Measurements from ENCODE around the gene RGS1. TPM values are rescaled to one million over a fixed set of nuclear protein-coding genes. Genes with fewer than 3 reads are reported as not detected.

The RGS1 gene
- total RNA-seq, 1 experiment from 2014 or later, result not detected

DNA sequence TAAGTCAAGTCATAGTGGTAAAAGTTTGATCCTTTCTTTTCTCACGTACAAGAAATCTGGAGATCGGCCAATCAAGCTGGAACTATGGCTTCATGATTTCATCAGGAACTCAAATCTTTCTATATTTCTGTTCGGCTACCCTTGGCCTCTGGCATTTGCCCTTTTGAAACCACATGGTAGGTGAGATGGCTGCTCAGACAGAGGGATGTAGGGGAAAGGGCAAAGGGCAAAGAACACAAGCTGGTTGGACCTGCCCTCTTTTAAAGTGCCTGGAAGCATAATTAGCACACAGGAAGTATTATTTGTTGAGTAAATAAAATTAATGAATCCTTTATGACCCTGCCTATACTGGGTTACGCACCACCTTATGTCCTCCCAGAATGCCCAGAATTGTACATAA lies 11.5 kb upstream of the RGS1 start:
- no peak overlapping the region for H4K5ac ChIP-seq (ENCODE audit: insufficient read length, low read depth, low read length)
- H3K27ac ChIP-seq (ENCODE audit: insufficient read length, low read depth, low read length), result no peak overlapping the region
- H3K4me1 Mint-ChIP-seq, result no peaks in the 10 kb centered on the region
- H2BK15ac ChIP-seq (ENCODE audit: low read depth, low read length), result no peak overlapping the region
- H2AK5ac ChIP-seq (ENCODE audit: insufficient read length, low read length), result no peak overlapping the region
- H3K23me2 ChIP-seq (ENCODE audit: insufficient read length, low read depth, low read length, poor library complexity, severe bottlenecking), result no peaks in the 10 kb centered on the region
- H3K4me3 Mint-ChIP-seq, result no peak overlapping the region
- H4K91ac ChIP-seq (ENCODE audit: insufficient read length, low read depth, low read length), result no peak overlapping the region
- no peaks in the 10 kb centered on the region for H3K79me1 ChIP-seq (ENCODE audit: insufficient read depth, low read depth, low read length, poor library complexity, severe bottlenecking)
- no peaks in the 10 kb centered on the region for H3K79me2 ChIP-seq (ENCODE audit: insufficient read depth, low read length)
- no peak overlapping the region for H4K8ac ChIP-seq (replicated peaks; ENCODE audit: insufficient read length, low read depth, low read length)
- H3K36me3 Mint-ChIP-seq (ENCODE audit: insufficient read depth in 1 of 3, low read depth in 3 of 3), result no peaks in the 10 kb centered on the region
- H3K9me3 Mint-ChIP-seq, result no peaks in the 10 kb centered on the region
- no peak overlapping the region for H3T11ph ChIP-seq (ENCODE audit: low read length)
- H3K27me3 ChIP-seq (ENCODE audit: insufficient read depth, low read length), result no peaks in the 10 kb centered on the region
- no peaks in the 10 kb centered on the region for H4K20me1 ChIP-seq (ENCODE audit: control insufficient read depth, insufficient read depth, insufficient read length)
- no peak overlapping the region for H3K4ac ChIP-seq (ENCODE audit: low read depth, low read length)
- no peak overlapping the region for H2BK120ac ChIP-seq (ENCODE audit: low read depth, low read length, poor library complexity, severe bottlenecking)
- no peak overlapping the region for H3K14ac ChIP-seq (ENCODE audit: insufficient read depth, low read length)
- no peak overlapping the region for H2BK5ac ChIP-seq (ENCODE audit: insufficient read length, low read length)
- H3K27me3 Mint-ChIP-seq (ENCODE audit: low read depth), result no peaks in the 10 kb centered on the region
- H3K23ac ChIP-seq (ENCODE audit: insufficient read length, low read depth, low read length), result no peak overlapping the region
- H2BK12ac ChIP-seq (ENCODE audit: insufficient read length, low read depth, low read length), result no peak overlapping the region
- H2BK20ac ChIP-seq (ENCODE audit: low read depth, low read length, poor library complexity, severe bottlenecking), result no peak overlapping the region
- TF ChIP-seq, protein P1, sequence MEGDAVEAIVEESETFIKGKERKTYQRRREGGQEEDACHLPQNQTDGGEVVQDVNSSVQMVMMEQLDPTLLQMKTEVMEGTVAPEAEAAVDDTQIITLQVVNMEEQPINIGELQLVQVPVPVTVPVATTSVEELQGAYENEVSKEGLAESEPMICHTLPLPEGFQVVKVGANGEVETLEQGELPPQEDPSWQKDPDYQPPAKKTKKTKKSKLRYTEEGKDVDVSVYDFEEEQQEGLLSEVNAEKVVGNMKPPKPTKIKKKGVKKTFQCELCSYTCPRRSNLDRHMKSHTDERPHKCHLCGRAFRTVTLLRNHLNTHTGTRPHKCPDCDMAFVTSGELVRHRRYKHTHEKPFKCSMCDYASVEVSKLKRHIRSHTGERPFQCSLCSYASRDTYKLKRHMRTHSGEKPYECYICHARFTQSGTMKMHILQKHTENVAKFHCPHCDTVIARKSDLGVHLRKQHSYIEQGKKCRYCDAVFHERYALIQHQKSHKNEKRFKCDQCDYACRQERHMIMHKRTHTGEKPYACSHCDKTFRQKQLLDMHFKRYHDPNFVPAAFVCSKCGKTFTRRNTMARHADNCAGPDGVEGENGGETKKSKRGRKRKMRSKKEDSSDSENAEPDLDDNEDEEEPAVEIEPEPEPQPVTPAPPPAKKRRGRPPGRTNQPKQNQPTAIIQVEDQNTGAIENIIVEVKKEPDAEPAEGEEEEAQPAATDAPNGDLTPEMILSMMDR (conservative IDR thresholded peaks at IDR 0.05), result no peak
- no peak overlapping the region for H3K9ac ChIP-seq (ENCODE audit: extremely low read depth, insufficient read length, low read length)
- no peaks in the 10 kb centered on the region for H3K9me3 ChIP-seq (ENCODE audit: control insufficient read depth, low read depth, low read length)
- no peak overlapping the region for H3K18ac ChIP-seq (ENCODE audit: insufficient read length, low read depth, low read length)
- H2AFZ ChIP-seq (ENCODE audit: low read length), result no peak overlapping the region
- WGBS (ENCODE audit: extremely low coverage, insufficient read length, low lambda C conversion rate), result no CpG with 5 or more reads among the region's 4 CpGs
- H3K56ac ChIP-seq (ENCODE audit: insufficient read length, low read depth, low read length), result no peak overlapping the region
- H3K4me2 ChIP-seq (ENCODE audit: insufficient read depth, insufficient read length, low read length), result no peak overlapping the region
- H3K27ac Mint-ChIP-seq, result no peak overlapping the region
- DNase-seq, result no peak
- no peaks in the 10 kb centered on the region for H3K4me1 ChIP-seq (ENCODE audit: insufficient read depth, low read length)
